Measurements from ENCODE around the gene PPP1R16B.

PPP1R16B gene

DNA sequence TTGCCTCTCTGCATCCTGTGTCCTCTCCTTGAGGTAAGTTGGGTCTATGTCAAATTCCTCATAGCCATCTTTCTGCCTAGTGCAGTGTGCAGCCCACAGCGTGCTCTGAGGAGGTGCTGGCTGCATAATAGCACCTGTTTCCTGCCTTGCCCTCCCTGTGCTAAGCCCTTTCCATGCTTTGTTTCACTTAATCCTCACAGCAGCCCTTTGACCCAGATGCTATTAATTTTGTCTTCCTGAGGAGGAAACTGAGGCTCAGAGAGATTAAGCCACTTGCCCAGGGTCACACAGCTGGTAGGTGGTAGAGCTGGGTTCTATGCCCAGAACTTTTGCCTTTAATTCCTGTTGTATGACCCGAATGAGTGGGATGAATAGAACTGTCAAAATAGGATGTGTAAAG, 134.2 kb downstream of the PPP1R16B start:
- DNase-seq = no peak

DNA sequence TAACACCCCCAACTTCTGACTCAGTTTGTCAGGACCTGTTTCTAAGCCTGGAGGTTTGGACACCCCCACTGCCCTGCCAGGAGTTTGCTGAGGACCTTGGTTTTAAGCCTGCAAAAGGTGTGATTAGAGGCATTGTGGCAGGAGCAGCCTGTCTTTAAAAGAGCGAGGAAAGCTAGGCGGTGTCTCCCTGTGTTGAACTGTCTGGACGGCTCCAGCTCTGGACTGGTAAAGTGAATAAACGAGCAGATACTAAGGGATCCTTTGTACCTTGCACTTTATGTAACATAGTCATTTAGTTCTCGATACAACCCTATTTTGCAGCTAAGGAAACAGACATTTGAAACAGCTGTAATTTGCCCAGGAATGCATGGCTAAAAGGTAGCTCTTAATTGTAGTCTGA, 135.1 kb downstream of the PPP1R16B start:
- DNase-seq = no peak

DNA sequence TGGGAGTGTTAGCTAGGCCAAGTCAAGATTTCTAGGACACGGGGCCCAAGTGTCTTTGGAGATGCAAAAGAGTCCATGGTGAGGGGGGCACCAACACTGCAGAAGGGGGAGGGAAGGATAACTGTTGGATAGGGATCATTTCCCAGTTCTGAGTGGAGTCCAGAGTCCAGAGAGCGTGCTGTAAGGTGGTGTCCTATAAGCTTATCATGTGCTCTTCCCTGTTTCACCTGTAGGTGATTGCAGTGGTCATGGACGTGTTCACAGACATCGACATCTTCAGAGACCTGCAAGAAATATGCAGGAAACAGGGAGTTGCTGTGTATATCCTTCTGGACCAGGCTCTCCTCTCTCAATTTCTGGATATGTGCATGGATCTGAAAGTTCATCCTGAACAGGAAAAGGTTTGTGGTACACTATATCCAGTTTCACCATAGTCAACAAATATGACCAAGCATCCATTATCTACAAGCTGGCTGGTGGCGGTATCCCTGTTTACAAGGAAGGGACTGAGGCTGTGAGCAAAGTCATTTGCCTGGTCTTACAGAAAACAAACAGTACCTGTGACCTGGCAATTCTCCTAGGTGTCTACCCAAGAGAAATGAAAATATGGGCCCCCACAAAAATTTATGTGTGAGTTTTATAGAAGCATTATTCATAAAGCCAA, 136.4 kb downstream of the PPP1R16B start:
- no peak for DNase-seq

DNA sequence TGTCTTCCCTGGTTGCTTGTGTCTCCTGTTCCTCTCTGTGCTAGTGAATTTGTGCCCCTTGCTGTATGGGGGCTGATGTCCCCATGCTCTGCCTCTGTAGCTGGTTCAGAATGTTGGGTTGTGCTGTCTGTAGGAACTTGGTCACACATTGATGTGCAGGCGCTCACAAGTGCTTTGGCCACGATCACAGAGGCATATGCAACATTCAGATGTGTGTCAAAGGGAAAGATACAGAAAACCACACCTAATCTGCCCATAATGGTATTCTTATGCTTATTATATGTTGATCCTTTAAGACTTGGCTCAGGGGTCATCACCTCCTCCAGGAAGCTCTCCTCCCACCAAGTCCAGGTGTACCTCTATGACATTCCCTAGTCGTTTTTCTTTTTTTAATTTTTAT, 139.5 kb downstream of the PPP1R16B start:
- DNase-seq = peak; percentile 61

DNA sequence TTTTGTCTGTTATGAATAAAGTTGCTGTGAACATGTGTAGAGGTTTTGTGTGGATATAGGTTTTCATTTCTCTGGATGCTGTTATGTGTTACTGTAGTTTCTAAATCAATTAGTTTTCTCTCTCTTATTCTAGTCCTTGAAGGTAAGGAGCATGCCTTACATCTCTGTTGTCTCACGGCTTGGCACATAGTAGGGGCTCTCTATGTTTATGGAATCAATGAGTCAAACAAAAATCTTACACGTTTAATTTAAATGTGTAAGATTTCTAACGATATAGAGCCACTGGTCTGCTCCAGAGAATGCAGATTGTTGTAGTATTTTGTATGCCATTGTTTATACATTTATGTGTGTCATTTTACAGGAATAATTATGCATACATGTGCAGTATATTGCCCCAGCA, 141.3 kb downstream of the PPP1R16B start:
- no peak for DNase-seq

DNA sequence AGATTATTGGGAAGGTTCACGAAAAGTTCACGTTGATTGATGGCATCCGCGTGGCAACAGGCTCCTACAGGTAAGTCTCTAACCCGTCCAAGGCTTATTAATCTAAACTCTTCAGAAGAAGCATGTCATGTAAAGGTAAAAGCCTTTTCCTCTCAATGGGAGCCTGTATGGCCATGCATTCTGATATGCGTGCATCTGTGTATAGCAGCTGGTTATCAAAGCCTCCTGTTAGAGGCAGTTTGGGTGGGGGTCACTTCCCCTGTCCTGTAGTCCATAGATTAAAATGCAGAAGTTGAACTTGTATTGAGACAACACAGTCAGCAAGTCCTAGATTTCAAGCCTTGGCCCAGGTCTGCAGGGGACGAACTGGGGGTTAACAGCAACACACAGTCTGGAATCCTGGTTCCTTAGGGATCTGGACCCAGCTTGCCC, 142.4 kb downstream of the PPP1R16B start:
- peak; percentile 97 for DNase-seq

DNA sequence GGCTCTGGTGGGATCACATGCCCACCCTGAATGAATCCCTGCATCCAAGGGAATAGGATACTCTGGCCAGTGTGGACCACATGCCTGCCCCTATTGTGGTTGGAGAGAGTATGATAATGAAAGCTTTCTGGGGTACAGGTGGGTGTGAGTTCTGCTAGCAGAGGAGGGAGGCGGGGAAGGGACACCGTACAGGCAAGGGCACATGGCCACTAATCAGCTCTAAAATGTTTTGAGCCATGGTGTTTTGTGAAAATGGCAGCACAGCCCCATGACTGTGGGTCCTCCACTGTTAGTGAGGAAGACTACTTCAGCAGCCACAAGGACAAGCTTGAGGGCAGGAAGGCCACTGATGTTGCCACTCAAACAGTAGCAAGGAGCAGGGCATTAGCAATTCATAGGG, 144.8 kb downstream of the PPP1R16B start:
- no peak for DNase-seq

DNA sequence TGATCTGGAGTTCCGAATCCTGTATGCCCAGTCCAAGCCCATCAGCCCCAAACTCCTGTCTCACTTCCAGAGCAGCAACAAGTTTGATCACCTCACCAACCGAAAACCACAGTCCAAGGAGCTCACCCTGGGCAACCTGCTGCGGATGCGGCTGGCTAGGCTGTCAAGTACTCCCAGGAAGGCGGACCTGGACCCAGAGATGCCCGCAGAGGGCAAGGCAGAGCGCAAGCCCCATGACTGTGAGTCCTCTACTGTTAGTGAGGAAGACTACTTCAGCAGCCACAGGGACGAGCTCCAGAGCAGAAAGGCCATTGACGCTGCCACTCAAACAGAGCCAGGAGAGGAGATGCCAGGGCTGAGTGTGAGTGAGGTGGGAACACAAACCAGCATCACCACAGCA, 146.1 kb downstream of the PPP1R16B start:
- no peak for DNase-seq

DNA sequence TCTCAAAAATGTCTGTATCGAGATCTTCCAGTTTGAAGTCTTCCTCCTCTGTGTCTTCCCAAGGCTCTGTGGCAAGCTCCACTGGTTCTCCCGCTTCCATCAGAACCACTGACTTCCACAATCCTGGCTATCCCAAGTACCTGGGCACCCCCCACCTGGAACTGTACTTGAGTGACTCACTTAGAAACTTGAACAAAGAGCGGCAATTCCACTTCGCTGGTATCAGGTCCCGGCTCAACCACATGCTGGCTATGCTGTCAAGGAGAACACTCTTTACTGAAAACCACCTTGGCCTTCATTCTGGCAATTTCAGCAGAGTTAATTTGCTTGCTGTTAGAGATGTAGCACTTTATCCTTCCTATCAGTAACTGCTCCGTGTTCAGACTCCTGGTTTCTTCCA, 146.7 kb downstream of the PPP1R16B start:
- DNase-seq = no peak

DNA sequence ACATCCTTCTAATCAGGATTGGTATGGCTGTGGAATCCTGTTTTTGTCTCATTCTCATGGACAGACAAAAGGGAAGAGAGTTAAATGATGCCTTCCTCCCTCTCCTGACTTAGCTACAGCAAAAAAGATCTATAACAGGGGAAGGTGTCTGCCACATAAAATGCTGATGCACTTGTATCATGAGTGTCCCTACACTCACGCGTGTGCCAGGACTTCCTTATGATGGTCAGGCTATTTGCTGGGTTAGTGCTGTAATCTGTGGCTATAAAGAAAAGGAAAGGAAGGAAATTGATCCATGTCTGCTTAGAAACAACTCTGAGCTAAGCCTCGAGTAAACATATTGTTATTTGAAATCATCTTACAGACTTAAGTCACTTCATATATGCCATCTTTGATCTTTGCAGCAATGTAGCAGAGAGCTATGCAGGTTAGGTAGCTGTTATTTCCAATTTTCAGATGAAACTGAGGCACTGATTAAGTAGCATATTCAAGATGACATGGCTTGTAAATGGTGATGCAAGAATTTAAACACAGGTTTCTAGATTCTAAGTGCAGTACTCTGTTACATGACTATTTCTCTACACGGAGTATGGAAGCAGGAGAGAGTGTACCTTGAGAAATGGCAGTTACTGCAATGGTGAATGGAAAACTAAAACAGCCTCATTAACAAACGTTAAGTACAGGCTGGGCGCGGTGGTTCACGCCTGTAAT, 148.3 kb downstream of the PPP1R16B start:
- DNase-seq = no peak

DNA sequence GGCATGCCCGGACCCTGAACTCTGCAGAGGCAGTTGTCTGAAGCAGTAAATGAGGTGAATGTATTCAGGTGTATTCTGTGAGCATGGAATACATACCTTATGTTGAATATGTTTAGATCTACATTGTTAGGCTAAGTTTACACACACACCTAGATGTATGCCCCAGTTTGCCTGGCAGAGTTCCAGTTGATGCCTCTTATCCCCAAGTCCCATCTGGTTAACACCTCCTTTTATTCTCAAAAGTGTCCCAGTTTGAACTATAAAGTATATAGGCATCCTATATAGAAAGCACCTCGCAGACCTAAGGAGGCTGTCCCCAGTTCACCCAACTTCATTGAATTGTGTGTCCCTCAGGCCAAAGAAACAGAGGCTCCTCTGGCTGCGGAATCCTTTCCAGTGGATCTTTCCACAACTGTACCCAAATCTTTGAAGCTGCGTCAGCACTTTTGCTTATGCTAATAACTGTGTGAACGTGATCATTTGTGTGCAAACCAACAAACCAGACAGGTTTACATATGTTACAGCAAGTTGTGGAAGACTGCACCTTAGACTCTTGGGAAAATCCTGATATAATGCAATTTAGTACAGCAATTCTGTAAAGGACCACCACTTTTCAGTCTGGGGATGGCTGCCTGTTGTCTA, 151.9 kb downstream of the PPP1R16B start:
- no peak for DNase-seq

DNA sequence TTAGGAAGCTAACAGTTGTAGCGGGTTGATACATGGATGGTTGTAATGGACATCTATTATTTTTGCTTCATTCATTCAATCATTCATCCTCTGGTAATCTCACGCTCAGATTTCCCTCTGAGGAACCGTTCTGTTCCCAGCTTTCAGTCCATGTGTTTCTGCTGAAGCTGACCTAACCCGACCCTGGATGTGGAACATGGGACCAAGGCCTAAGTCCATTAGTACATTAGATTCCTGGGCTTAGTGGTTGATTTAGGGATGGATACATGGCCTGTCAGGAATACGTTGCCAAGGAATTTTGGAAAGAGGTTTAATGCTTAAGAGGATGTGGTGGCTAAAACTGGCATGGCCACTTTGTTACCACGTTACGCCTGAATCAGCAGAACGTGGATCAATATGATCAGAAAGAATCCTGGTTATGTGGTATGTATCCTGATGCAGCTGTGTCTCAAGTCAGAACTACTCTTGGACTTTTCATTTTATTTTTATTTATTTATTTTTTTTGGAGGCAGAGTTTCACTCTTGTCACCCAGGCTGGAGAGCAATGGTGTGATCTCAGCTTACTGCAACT, 152.5 kb downstream of the PPP1R16B start:
- DNase-seq = no peak

DNA sequence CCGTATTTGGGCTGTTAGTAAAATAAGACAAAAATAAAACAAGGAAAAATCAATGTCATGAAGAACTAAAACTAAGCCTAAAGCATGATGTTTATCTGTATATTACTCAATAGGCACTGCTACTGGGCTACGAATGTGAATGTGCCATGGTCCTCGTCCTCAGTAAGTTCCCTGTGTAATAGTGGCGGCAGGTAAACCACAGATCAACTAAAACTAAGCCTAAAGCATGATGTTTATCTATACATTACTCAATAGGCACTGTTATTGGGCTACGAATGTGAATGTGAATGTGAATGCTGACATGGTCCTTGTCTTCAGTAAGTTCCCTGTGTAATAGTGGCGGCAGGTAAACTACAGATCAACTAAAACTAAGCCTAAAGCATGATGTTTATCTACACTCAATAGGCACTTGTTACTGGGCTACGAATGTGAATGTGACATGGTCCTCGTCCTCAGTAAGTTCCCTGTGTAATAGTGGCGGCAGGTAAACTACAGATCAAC, 154.7 kb downstream of the PPP1R16B start:
- DNase-seq = peak; percentile 24

DNA sequence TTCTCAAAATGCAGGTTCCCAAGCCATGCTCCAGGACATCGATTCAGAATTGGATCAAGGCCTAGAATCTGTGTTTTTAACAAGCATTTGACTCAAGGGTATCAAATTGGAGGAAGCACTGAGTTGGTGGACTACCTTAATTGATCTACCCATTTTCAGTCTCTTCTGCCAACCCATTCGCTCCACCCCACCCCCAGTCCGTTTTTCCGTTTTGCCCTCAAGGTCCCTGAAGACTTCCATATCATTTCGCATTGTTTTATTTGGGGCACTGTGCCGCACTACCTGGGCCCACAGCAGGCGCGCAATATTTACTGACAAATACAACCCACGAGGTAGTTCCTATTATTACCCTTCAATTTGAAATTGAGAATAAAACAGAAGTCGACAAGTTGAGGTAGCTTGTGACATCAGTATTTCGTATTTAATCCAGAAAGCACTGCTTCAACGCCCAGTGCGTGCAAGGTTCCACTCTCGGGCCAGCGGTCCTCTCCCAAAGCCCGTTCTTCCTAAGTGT, 156.1 kb downstream of the PPP1R16B start:
- DNase-seq = peak; percentile 68

DNA sequence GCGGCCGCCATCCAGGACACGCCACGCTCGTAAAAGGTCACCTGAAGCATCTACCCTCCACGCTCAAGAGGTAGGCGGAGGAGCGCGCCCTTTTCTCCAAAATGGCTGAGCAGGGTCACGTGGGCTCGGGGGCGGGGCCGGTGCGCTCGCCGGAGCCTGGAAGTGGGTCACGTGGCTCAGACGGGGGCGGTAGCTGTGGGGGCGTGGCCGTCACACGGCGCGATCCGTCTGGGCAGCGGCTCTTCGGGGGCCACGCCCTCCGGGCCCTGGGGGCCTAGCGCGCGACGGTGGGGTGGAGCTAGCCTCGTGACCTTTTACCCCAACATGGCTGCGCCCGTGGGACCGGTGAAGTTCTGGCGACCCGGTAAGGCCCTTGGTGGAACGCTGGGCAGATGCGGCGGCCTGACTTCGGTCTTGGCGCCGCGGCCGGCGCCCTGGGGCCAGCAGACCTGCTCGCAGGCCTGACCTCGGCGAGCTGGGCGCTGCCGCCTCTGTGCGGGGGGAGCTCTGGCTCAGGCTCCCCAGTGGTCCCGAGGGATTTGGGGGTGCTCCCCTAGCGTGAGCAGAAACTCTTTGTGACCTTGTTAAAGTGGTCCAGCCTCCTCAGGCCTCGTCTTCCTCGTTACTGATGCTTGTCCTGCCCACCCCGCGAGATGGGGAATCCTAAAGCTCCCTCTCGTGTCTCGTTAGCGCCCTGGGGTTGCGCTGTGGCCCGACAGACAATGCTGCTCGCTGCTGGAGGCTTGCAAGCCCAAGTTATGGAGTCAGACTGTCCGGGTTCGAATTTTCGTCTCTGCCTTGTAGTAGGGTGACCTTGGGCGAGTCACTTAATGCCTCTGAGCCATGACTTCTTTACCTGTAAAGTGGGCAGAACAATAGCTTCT, 156.8 kb downstream of the PPP1R16B start, which contains the start of gene DHX35:
DHX35 (plus strand) TSS at position 301 of the 884 bp plus-strand sequence; CDS start at position 325, 24 bp downstream.
- peak; percentile 99 for DNase-seq

DNA sequence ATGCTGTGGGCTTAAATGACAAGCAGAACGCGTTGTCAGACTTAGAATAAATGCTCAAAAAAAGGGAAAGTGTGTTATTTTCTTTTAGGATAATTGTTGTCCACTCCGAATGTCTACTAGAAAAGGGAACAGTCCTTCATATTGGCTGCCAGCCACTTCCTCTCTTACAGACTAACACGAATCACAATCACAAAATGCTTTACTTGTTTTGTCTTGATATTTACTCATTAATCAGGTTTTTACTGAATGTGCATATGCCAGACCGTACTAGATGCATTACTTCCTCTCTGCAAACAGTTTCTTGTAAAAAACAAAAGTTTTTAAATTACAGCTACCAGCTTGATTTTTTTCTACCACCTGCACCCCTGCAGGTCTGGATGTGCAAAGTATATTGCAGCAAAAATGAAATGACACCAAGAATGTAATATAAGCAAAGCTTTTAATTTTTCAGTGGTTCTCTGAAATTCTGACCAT, 157.5 kb downstream of the PPP1R16B start:
- DNase-seq = peak; percentile 71

DNA sequence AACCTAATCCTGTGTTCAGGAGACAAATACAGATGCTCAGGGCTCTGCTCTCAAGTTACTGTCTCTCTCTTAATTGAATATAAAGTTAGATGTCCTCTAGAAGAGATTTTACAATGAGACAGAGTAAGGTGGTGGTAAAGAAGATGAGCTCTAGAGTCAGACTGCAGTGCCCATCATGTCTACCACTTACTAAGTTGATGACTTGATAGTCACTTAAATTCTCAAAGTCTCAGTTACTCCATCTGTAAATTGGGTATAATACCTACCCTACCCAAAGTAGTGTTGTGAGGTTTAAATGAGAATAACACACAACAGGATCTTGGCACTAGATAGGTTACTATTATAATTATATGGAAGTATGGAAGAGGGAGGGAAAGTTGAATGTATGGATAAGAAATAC, 158.2 kb downstream of the PPP1R16B start:
- no peak for DNase-seq

DNA sequence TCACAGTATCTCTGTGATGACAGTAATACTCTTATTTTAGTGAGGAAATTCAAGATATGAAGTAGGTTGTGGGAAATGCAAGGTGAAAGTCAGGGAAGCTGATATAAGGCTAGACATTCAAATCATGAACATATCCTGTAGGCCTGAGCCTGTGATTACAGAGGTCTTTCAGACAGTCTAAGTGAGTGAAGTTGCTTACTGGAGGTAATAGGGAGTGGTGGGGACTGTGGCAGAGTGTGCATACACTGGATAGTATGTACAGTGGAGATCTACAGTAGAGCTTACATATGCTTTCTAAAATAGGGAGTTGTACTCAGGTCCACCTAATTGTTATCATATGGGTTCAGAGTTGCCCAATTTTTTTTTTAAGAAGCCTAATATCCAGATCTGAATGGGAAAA, 159.8 kb downstream of the PPP1R16B start:
- no peak for DNase-seq

DNA sequence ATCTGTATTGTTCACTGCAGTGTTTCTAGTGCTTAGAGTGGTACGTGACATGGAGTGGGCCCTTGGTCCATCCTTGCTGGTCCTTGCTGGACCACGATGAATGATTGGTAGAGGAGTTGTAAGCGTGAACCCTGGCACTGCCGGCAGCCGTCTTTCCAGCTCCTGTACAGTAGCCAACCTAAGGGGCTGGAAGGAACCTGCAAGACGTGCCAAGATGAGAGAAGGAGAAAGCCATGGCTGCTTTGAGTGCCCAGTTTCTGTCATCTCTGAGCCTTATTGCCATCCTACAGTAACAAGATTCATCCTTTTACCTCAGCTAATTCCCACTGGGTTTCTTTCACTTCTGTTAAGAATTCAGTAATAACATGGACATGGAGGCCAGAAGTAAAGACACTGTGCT, 162.6 kb downstream of the PPP1R16B start:
- DNase-seq = no peak

DNA sequence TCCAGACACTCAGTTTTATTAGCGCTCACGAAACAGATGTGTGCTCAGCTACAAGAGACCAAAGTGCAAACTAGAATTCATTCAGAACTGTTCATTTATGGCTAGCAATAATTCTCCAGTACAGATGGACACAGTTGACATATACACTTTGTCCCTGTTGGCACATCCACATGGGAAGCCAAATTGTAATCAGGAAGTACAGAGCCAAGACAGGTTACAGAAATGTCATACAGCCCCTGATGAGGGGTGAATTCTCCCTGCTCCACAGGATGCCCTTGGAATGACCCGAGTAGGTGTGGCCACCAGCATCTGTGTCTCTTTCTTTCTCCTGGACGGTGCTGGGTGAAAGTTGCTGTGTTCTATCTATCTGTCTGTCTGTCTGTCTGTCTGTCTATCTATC, 164.2 kb downstream of the PPP1R16B start:
- DNase-seq = no peak

DNA sequence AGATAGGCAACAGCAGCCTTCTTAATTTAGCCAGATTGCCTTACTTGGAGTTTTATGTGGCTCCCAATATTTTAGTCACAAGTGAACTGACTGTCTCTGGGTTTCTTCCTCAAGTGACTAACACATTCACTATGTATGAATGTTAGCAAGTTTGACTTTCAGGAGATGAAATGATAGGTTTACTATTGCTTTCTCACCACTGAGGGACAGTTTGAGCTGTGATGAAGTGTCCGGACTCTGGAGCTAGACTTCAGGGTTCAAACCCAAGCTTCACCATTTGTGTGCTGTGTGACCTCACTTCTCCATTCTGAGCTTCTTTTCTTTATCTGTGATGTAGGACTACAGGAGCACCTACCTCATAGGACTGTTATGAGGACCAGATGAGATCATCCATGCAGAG, 164.8 kb downstream of the PPP1R16B start:
- DNase-seq = no peak

Measured in OCI-M1 (cell line).